NCI-H1436 (cell line): Measurements from ENCODE around the gene PRRT3.

Experiments
- DNase-seq: peaks from one replicate; lab custom pipeline; 2025; lab: John Stamatoyannopoulos, UW

Gene PRRT3

DNA sequence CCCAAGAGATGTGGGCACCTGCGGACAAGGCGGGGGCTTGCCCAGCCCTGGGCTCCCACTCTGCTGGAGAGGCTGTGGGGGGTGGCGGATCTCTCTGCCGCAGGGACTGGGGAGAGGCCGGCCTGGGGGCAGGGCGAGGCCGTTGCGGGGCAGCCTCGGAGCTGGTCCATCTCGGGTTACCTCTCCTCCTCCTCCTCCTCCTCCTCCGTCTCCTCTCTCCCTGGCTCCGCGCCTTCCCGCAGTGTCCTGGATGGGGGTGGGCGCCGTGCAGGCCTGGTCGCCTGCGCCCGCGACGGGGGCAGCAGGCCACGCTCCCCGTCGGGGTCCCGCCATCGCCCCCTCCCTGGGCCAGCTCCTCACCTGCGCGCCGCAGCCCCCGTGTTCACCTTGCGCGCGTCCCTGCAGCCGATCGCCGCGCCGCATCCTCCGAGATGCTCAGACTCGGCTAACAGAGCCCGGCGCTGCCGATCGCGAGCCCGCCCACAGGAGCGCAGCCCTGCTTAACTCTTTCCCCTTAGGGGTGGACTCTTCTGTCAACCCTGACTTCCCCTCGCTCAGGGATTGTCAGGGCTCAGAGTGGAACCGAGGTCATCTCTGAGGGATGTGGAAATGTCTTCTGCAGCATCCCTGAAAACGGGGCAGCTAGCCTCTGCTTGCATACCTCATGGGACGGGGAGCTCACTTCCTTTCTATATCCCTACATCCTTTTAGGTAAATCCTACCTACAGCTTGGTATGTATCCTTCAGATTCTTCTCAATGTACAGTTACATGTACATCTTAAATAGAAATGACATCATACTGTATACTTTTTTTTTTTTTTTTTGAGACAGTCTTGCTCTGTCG, at the start of gene PRRT3:
Gene PRRT3 (minus strand): TSS at position 447 of the 844 bp plus-strand sequence. CDS start 2,293 bp downstream, outside the sequence.
- no peak for DNase-seq

DNA sequence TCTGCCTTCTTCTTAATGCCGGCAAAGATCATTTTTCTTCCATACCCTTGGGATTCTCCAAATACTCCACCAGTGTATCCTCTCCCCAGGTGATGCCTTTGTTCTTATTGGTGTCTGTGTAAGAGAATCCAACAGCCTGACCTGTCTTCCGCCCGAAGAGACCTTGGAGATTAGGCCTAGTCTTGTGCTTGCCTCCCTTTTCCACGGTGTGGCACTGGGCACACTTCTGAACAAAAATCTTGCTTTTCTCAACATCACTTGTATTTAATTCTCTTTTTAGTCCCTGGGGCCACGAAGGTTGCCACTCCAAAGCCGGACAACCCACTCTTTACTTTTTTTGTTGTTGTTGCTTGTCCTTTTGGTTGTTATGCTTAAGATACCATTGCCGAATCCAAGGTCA, 48.5 kb upstream of the PRRT3 start:
- DNase-seq = no peak

- DNase-seq = no peak
Observed at GRCh38 chr3:9994086-9994844, 42.1 kb upstream of the PRRT3 start.

DNA sequence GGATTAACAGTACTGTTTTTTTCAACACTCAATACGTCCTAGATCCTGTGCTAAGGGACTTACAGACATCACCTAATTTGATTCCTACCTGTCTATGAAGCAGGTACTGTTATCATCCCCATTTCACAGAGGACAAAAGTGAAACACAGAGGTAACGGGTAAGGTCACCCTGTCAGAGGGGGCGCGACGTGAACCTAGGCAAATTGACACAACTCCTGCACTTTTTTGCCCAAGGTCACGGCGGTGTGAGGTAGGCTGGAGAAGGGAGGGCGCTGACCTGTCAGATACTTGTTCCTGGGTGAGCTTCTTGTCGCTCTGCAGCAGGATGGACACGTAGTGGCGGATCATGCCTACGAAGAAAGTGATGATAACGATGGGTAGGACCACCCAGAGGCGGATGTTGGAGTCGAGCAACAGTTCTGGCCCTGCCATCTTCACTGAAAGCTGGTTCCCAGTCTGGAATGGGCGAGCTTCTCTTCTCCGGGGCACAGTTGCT, 34.1 kb upstream of the PRRT3 start:
- no peak for DNase-seq

GRCh38 chr3:9980251-9980650, 28.0 kb upstream of the PRRT3 start:
- DNase-seq = no peak

DNA sequence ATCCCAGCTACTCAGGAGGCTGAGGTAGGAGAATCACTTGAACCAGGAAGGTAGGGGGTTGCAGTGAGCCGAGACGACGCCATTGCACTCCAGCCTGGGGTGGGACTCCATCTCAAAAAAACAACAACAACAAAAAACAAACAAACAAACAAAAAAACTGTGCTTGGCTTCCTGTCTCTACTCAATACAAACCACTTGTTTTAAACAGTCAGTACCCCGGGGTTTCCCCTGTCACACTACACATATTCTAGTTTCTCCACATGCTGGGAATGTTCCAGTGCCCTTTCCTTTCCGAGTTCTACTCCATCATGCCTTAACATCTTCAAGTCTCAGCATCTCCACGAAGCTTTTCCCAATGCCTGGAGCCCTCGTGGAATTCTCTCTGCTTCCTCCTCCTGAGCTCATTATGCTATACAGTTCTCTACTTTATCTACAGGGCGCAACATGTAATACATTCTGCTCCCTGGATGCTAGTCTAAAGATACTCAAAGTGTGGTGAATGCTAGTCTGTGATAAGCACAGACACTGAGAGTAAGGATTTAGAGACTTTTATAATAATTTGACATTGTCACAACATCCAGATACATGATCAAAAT, 26.6 kb upstream of the PRRT3 start:
- no peak for DNase-seq

DNA sequence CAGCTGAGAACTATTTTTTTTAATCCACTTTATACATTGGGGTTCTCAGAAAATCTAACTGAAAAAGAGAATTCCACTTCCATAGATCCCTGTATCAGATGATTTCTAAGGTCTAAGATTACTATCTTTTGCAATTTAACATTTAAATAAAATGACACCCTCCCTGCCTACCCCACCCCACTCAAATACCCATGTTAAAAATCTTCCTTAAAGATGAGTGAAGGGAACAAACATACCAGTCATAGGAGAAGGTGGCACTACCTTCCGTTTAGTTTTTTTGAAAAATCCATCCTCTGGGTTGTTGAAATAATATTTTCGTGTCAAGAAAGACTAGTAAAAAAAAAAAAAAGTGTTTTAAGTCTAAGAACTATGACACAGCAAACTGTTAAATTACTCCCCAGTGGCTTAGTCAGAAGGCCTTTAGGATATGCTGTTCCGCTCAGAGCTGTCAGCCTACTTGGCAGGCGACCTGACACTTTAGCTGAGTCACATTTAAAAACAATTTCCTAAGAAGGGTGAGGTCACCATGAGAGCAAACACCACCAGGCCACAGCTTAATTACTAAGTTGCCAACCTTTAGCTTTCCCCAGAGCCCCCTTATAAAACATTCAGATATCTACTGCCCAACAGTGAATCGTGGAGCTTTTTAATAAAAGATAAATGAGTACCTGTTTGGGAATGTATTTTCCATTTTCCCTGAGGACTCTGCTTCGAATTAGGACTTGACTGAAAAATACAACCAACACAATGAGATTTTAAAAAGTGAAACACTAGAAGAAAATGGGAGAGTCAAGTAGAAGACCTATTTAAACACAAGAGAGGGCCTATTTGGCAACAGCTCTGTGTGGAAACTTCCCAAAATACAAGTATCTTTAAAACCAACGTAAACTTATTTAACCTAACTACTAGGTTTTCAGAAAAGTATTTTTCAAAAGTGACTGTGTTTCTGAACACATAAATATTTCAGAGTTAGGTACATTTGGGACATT, 24.8 kb upstream of the PRRT3 start:
- no peak for DNase-seq

DNA sequence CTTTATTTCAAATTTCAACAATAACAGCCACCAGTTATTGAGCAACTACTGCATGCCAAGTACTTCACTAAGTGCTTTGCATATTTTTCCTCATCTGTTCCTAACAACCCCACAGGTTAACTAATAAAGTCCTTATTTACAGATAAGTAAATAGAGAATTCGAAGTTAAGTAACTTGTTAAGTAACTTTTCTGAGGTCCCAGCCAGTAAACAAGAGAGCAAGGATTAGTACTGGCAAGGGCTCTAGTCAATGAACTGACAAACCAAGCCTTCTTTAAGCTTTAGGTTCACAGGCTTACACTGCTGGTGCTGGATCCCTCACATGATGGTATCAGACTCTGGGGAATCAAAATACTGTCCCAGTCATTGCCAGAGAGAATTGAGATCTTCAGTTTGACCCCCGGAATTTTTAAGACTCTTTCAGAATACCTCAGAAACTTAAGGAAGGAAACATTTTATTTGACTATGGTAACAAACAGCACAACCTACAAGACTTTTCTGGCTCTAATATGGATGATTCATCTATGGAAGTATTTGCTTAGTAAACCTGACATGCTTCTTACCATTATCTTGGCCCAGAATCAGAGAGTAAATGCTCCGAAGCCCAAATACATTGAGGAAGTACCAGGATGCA, 17.9 kb upstream of the PRRT3 start:
- no peak for DNase-seq

- no peak for DNase-seq
Observed at GRCh38 chr3:9969632-9970019, 17.4 kb upstream of the PRRT3 start.

DNA sequence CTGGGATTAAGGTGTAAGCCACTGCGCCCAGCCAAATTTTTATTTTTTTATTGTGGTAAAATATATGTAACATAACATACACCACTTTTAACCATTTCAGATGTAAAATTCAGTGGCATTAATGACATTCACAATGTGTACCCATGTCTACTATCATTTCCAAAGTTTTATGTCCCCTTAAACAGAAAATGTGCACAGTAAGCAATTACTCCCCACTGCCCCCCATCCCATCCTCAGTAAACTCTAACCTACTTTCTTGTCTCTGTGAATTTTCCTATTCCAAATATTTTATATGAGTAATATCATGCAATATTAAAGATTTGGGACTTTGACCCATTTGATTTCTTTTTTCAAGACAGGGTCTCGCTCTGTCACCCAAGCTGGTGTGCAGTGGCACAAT, 14.6 kb upstream of the PRRT3 start:
- DNase-seq = no peak

DNA sequence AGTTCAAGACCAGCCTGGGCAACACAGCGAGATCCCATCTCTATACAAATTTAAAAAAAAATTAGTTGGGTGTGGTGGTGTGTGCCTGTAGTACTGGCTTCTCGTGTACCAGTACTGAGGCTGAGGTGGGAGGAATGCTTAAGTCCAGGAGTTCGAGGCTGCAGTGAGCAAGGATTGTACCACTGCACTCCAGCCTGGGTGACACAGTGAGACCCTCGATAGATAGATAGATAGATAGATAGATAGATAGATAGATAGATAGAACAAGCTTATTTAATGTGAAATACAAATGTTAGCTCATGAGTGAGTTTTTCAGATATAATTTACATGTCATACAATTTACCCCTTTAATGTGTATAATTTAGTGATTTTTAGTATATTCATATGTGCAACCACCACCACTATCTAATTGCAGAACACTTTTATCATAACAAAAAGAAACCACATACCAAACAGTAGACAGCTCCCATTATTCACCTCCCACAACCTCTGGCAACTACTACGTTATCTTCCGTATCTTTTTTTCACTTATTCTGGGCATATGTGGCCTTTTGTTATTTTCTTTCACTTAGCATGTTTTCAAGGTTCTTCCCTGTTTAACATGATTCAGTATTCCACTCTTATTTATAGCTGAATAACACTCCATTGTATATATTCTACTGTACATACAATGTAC, 13.1 kb upstream of the PRRT3 start:
- DNase-seq = no peak

- DNase-seq = no peak
Observed at GRCh38 chr3:9957214-9957613, 5.0 kb upstream of the PRRT3 start.

GRCh38 chr3:9955611-9956352, 3.6 kb upstream of the PRRT3 start:
- no peak for DNase-seq

GRCh38 chr3:9955067-9955502, 2.9 kb upstream of the PRRT3 start:
- DNase-seq = no peak

- DNase-seq = no peak
Observed at GRCh38 chr3:9951598-9951961, 628 bp downstream of the PRRT3 start.

DNA sequence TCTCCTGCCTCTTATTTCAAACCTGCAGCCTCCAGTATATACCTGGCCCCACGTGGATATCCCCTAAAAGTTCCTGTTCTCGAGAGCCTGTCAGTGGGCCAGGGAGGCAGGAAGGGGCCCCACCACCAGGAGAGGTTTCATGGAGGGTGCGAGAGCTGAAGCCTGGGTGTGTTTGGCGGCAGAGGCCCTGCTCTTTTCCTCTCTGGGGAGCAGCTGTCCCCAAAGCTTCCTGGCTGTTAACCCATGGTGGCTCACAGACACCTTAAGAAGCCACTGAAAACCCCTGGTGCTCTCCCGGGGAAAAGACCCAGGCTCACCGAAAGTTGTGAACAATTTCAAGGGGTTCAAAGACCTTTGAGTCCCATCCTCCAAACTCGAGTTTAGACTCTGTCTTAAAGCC, 1.1 kb downstream of the PRRT3 start:
- no peak for DNase-seq

DNA sequence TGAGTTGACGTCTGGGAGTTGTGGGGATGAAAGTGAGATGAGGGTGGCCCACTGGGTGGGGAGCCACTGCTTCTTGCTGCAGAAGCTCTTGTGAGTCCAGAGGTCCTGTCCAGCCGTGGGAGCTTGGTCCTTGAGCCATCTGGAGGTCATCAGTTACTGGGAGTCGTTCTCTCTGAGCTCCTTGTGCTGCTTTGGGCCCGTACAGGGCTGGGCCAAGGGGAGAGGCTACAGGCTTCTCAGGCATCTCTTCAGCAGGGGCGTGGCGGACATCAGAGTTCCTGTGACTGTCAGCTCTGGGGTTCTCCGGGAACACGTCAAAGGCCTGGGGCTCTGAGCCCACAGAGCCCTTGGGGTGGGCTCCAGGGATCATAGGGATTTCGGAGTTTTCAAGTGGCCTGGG, 2.6 kb downstream of the PRRT3 start:
- no peak for DNase-seq

DNA sequence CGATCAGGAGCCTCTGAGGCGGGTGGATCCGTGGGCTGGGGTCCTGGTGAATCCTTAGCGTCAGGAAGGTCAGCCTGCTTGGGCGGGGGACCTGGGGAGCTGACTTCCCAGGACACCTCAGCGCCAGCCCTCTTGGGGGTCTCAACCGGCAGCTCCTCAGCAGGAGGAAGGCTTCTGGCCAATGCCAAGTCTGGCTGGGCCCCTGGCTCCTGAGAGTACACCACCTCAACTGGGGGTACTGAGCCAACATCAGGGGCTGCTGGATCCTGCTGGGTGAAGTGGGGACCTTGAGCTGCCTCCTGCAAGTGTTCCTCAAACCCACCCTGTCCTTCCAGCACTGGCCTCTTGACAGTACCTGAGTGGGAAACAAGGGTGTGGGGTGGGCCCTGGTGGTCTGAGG, 3.1 kb downstream of the PRRT3 start:
- DNase-seq = no peak

GRCh38 chr3:9948586-9948985, 3.6 kb downstream of the PRRT3 start:
- no peak for DNase-seq
